NCI-H526 (cell line): ENCODE data around the gene MARCKS.
A peak's percentile ranks its signal among the peaks of the same experiment; 100 is the strongest.
"Not testable (repeated sequence)": the region's sequence is repeated elsewhere in the genome, so short reads cannot be mapped to it uniquely, and the experiment has no call there.

ENCODE experiments used
- DNase-seq, 2 experiments: peaks; one replicate each; lab custom pipeline; 2025; lab: John Stamatoyannopoulos, UW

MARCKS gene

GRCh38 chr6:113884011-113884410 lies 26.9 kb downstream of the MARCKS start:
- no peak for DNase-seq

GRCh38 chr6:113886512-113886911 lies 29.4 kb downstream of the MARCKS start:
- DNase-seq = no peak

GRCh38 chr6:113888493-113888892 lies 31.3 kb downstream of the MARCKS start:
- DNase-seq = no peak

GRCh38 chr6:113888956-113889630 lies 31.9 kb downstream of the MARCKS start:
- DNase-seq = no peak

- no peak for DNase-seq
Observed at GRCh38 chr6:113893451-113893850, 36.3 kb downstream of the MARCKS start.

- DNase-seq = no peak
Observed at GRCh38 chr6:113893866-113894265, 36.7 kb downstream of the MARCKS start.

GRCh38 chr6:113894712-113895674 lies 37.8 kb downstream of the MARCKS start:
- no peak for DNase-seq

GRCh38 chr6:113901482-113901881 lies 44.3 kb downstream of the MARCKS start:
- no peak for DNase-seq

GRCh38 chr6:113903666-113904330 lies 46.7 kb downstream of the MARCKS start:
- DNase-seq = no peak

- DNase-seq = no peak
Observed at GRCh38 chr6:113907102-113907815, 50.1 kb downstream of the MARCKS start.

- no peak for DNase-seq
Observed at GRCh38 chr6:113908801-113909200, 51.7 kb downstream of the MARCKS start.

- DNase-seq = peak; percentile 18 to 73
Observed at GRCh38 chr6:113909224-113909856, 52.2 kb downstream of the MARCKS start.

- not testable (repeated sequence) for DNase-seq
Observed at GRCh38 chr6:113910285-113910684, 53.1 kb downstream of the MARCKS start.
